ENCODE results near the gene CBARP. TPM values are rescaled to one million over a fixed set of nuclear protein-coding genes. Genes with fewer than 3 reads are reported as not detected.

The CBARP gene
- total and polyA plus RNA-seq, 4 donors = 0.05 to 0.25 (median 0.06) TPM; not detected in 1

- no peak for TF ChIP-seq FOXA1 (IDR thresholded peaks at IDR 0.05)
- no peak for TF ChIP-seq JUND (IDR thresholded peaks at IDR 0.05)
- TF ChIP-seq FOXA2 (IDR thresholded peaks at IDR 0.05) = no peak
These were observed 30.6 kb upstream of the CBARP start (continued) for GRCh38 chr19:1268226-1269064.

DNA sequence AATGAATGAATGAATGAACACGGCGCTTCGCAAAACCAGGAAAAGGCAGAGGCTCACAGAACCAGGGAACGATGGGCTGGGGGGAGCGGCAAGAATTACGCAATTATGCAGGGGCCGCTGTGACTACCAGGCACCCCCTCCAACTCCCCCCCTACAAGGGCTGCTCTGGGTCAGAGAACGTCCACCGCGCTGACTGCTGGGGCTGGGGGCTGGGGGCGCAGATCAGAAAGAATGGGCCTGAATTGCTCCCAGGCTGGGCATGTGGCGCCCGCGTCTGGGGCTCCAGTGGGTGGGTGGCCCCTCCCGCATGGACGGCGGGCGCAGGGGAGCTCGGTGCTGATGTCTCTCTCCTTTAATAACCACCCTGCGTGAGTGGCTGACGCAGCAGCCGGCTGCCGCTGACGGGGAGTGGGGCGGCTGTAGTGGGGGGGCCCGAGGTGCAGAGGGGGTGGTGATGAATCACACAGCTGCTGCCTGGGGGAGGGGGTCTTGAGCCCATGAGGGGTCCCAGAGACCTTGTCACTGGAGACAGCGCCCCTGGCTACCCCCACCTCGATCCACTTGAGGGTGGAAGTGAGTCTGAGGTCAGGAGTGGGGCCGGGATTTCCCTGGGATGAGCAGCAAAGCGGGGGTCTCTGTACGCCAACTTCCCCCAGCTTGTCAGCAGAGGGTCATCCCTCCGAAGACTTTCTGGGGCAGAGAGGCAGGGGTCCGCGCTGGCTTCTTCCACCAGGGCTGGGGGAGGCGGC, 29.8 kb upstream of the CBARP start:
- H3K9ac ChIP-seq (ENCODE audit: low read depth in 1 of 2, low read length in 2 of 2) = no peak overlapping the region
- no peaks in the 10 kb centered on the region for H3K27me3 ChIP-seq (ENCODE audit: control insufficient read depth in 4 of 4, insufficient read depth in 4 of 4, low read length in 3 of 4)
- H3K36me3 ChIP-seq (ENCODE audit: control insufficient read depth in 4 of 4, insufficient read depth in 3 of 4, low read depth in 1 of 4, low read length in 3 of 4) = peaks cover 2 to 11% (median 8%) of the 10 kb centered on the region in 4 donors
- H3K4me3 ChIP-seq (ENCODE audit: low read depth in 1 of 3, low read length in 3 of 3) = no peak overlapping the region
- TF ChIP-seq, protein P1, sequence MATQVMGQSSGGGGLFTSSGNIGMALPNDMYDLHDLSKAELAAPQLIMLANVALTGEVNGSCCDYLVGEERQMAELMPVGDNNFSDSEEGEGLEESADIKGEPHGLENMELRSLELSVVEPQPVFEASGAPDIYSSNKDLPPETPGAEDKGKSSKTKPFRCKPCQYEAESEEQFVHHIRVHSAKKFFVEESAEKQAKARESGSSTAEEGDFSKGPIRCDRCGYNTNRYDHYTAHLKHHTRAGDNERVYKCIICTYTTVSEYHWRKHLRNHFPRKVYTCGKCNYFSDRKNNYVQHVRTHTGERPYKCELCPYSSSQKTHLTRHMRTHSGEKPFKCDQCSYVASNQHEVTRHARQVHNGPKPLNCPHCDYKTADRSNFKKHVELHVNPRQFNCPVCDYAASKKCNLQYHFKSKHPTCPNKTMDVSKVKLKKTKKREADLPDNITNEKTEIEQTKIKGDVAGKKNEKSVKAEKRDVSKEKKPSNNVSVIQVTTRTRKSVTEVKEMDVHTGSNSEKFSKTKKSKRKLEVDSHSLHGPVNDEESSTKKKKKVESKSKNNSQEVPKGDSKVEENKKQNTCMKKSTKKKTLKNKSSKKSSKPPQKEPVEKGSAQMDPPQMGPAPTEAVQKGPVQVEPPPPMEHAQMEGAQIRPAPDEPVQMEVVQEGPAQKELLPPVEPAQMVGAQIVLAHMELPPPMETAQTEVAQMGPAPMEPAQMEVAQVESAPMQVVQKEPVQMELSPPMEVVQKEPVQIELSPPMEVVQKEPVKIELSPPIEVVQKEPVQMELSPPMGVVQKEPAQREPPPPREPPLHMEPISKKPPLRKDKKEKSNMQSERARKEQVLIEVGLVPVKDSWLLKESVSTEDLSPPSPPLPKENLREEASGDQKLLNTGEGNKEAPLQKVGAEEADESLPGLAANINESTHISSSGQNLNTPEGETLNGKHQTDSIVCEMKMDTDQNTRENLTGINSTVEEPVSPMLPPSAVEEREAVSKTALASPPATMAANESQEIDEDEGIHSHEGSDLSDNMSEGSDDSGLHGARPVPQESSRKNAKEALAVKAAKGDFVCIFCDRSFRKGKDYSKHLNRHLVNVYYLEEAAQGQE (IDR thresholded peaks at IDR 0.05) = no peak
- TF ChIP-seq RAD21 (IDR thresholded peaks at IDR 0.05) (no peak), SP1 (IDR thresholded peaks at IDR 0.05) (no peak), TAF1 (conservative IDR thresholded peaks at IDR 0.05) (no peak), NR2F2 (IDR thresholded peaks at IDR 0.05) (no peak)
- H3K9me3 ChIP-seq (ENCODE audit: control insufficient read depth in 4 of 4, low read length in 3 of 4) = no peaks in the 10 kb centered on the region
- DNase-seq (ENCODE audit: low spot score) = no peak
- 54% methylated on average over 35 of the region's 35 CpGs for WGBS
- peaks cover 34 to 69% (median 55%) of the 10 kb centered on the region in 4 donors for H3K4me1 ChIP-seq (ENCODE audit: control insufficient read depth in 4 of 4, insufficient read depth in 4 of 4, low read length in 3 of 4)
- H3K27ac ChIP-seq (ENCODE audit: low read depth in 1 of 2, low read length in 2 of 2) = no peak overlapping the region

DNA sequence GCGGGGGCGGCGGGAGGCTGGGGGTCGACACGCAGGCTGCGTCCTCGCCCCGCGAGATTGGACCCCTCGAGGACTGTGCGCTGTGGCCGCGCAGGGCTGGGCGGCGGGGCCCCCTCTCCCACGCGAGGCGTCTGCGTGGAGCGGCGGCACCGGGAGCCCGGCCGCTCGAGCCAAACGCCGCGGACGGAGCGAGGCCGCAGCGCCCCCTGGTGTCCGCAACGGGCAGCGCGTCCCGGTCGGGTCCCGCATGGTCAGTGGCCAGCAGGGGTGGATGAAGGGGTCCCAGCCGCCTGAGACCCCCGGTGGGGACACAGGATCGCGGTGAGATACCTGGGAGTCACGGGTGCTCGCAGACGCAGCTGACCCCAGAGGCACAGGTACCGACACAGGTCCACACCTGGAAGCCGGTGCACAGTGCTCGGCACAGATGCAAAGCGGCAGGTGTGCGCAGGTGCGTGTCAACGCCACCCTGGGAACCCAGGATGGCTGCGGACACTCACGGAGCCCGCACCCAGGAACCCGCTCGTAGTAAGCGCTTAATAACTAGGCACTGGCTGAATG, 29.2 kb upstream of the CBARP start:
- WGBS = 1% methylated on average over 59 of the region's 59 CpGs
- H3K4me1 ChIP-seq (ENCODE audit: control insufficient read depth in 4 of 4, insufficient read depth in 4 of 4, low read length in 3 of 4) = peaks cover 39 to 69% (median 56%) of the 10 kb centered on the region in 4 donors
- H3K27ac ChIP-seq (ENCODE audit: low read depth in 1 of 2, low read length in 2 of 2) = peak overlapping the region; percentile 73 to 80
- peak overlapping the region in 1 of 3 donors; percentile 55 for H3K4me3 ChIP-seq (ENCODE audit: low read depth in 1 of 3, low read length in 3 of 3)
- TF ChIP-seq, protein P1 (IDR thresholded peaks at IDR 0.05) = no peak
- TF ChIP-seq, protein P2, sequence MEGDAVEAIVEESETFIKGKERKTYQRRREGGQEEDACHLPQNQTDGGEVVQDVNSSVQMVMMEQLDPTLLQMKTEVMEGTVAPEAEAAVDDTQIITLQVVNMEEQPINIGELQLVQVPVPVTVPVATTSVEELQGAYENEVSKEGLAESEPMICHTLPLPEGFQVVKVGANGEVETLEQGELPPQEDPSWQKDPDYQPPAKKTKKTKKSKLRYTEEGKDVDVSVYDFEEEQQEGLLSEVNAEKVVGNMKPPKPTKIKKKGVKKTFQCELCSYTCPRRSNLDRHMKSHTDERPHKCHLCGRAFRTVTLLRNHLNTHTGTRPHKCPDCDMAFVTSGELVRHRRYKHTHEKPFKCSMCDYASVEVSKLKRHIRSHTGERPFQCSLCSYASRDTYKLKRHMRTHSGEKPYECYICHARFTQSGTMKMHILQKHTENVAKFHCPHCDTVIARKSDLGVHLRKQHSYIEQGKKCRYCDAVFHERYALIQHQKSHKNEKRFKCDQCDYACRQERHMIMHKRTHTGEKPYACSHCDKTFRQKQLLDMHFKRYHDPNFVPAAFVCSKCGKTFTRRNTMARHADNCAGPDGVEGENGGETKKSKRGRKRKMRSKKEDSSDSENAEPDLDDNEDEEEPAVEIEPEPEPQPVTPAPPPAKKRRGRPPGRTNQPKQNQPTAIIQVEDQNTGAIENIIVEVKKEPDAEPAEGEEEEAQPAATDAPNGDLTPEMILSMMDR (IDR thresholded peaks at IDR 0.05; ENCODE audit: low read depth, low read length, missing input control) = peak; percentile 92
- no peak for TF ChIP-seq GABPA (IDR thresholded peaks at IDR 0.05 in 1 of 2, conservative IDR thresholded peaks at IDR 0.05 in 1 of 2)
- peak; percentile 66 to 79 for TF ChIP-seq RAD21 (IDR thresholded peaks at IDR 0.05)
- H3K9ac ChIP-seq (ENCODE audit: low read depth in 1 of 2, low read length in 2 of 2) = peak overlapping the region in 1 of 2 donors; percentile 21
- no peaks in the 10 kb centered on the region for H3K9me3 ChIP-seq (ENCODE audit: control insufficient read depth in 4 of 4, low read length in 3 of 4)
- peaks cover 2 to 8% (median 5%) of the 10 kb centered on the region in 4 donors for H3K36me3 ChIP-seq (ENCODE audit: control insufficient read depth in 4 of 4, insufficient read depth in 3 of 4, low read depth in 1 of 4, low read length in 3 of 4)
- DNase-seq (ENCODE audit: low spot score) = peak; percentile 93
- no peaks in the 10 kb centered on the region for H3K27me3 ChIP-seq (ENCODE audit: control insufficient read depth in 4 of 4, insufficient read depth in 4 of 4, low read length in 3 of 4)

All from liver (tissue), 9 donors.